Midbrain (tissue), 1 donor: ENCODE results near the gene CHAT.
A peak's percentile ranks its signal among the peaks of the same experiment; 100 is the strongest.
"Not testable (repeated sequence)": the region's sequence is repeated elsewhere in the genome, so short reads cannot be mapped to it uniquely, and the experiment has no call there.

Source experiments
- DNase-seq: peaks from one replicate; lab custom pipeline; 2025; lab: John Stamatoyannopoulos, UW

Gene CHAT

DNA sequence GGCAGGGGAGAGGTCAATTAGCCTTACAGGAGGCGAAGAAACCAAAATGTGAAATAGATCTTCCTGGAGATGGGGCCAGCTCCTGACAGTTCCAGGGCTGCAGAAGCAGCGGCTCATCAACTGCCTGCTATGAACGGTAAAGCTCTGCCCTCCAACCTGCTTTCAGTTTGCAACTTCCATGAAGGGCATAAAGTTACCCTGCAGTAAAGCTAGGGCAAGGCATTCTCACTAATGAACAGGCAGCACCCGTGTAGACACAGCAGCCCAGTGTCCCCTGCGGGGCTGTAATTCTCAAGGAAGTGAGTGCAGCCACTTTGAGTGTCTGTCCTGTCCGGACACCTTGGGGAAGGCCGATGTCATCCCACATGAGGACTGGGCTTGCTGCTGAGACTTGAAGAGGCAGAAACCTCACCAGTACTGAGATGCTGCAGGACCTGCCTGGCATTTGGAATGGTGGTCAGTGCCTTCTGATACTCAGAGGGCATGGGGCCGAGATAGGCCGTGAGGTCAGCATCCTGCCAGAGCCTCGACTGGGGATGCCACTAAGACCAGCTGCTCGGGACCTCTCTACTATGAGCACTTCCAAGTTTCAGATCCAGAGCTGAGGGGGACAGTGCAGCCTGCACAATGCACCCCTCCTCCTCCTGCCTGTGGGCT is 39.6 kb downstream of the CHAT start:
- no peak for DNase-seq

DNA sequence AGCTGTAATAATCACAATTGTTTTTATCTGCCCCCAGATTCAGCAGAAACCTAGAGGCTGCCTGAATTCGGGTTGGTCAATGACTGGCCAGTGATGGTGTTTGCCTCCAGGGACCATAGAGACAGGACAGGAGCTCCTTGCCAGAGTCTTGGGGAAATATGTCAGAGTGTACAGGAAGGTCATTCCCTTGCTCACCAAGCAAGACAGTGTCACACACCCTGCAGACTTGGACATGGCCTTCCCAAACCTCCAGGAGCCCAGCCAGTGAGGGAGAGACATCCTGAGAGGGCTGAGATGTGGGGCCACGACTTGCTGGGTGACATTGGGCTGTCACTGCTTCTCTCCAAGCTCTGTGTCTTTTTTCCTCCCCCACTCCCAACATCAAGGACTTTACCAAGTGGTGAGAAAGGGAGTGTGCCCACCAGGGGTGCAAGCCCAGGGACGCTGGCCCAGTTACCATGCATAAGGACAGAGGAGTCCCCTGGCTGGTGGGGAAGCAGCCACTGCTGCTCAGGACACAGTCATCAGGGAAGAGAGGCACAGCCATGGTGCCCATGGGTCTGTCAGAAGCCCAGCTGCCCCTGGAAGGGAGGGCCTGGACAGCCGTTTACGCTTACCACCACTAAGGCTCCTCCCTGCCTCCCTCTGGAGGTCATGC is 40.3 kb downstream of the CHAT start:
- no peak for DNase-seq

DNA sequence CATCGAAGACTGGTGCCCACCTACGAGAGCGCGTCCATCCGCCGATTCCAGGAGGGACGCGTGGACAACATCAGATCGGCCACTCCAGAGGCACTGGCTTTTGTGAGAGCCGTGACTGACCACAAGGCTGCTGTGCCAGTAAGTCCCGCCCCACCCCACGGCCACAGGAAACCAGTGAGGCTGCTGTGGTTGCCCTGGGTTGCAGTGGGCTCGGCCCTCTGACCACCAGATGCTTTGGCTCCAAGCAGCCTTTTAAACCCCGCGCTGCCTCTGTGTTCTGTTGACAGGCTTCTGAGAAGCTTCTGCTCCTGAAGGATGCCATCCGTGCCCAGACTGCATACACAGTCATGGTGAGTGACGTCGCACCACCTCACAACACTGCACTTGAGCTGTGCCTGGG is 41.3 kb downstream of the CHAT start:
- no peak for DNase-seq

DNA sequence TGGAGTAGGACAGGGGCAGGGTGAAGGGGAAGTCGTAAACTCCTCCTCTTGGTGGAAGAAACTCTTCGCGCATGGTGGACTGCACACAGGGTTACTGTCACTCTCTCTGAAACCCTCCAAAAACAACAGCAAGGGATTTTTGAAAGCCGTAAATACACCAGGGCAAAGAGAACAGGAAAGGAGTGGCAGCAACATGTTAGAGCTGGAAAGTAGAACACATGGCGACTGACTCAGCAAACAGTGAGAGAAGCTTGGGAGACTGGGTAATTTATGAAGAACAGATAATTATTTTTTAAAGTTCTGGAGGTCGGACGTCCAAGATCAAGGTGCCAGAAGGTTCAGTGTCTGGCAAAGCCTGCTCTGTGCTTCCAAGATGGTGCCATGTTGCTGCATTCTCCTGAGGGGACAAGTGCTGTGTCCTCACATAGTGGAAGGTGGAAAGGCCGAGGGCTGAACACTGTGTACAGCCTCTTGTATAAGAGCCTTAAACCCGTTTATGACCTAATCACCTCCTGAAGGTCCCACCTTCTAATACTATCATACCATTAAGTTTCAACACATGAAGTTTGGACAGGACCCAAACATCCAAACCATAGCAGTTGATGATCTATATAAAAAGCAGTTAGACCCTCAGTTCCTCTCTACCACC is 43.1 kb downstream of the CHAT start:
- DNase-seq, result no peak

DNA sequence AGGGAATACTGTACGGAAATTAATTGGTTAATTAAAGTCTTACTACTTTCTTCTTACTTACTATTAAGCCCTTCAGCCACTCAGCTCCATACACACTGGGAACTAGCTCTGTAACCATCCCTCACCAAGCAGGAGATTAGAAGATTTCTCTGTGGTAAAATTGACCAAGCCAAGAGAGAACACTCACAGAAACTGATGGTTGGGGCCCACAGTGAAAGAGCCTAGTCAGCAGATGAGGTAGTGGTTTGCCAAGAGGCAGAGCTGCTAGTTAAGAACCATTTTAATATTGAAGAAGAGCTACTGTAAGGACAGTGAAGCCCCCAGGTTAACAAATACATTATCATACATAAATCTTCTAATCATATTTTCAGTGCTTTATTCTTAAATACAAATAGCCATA is 43.8 kb downstream of the CHAT start:
- DNase-seq, result no peak

DNA sequence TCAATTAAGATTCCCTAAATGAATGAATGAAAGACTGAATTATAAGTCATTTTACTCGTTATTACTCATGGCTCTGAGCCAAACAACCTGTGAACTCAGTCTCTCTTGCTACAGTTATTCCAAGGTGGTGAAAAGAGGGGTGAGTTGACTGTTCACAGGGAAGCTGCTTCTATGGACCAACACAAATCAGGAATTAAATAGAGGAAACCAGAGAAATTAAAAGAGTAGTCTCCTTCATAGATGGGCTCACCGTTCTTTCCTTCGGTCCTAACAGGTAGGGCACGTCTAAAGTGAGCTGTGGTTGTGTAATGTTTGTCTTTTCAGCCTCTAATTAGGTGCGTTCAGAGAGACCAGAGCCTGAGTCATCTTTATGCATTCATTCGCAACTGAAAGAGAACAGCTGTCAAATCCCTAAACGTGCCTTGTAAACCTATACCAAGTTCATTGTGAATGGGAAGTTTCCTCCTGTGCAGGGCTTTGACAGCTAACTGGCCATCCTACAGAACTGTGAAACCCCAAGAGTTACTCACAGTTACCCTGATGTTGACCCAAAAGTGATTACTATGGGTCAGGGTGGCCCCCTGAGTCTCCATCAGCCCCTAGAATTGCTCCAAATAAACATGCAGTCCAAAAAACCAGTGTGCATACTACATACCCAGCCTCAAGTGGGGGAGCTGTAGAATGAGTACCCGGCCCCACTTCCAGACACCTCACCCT is 47.5 kb downstream of the CHAT start:
- no peak for DNase-seq

DNA sequence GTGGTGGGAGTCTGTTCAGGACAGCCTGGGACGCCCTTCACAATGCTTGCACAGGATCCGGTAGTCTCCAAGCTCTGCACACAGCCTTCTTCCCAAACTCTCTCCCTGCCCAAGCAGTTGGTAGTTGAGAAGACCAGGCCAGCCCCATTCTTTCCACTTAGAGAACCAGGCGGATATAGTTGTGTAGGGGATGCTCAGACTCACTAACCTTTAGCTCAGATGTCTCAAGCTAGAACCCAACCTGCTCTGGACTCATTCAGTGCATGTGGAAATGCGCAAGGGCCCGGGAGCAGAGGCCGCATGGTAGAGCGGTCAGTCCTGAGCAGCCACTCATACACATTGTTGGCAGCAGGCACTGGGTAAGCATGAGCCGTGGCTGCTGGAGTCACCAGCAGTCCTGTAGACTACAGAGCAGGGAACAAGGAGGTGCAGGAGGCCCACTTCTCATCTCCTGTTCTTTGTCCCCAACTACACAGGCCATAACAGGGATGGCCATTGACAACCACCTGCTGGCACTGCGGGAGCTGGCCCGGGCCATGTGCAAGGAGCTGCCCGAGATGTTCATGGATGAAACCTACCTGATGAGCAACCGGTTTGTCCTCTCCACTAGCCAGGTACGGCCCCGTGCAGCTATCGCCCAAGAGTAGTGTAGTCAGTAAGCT is 48.5 kb downstream of the CHAT start:
- DNase-seq, result no peak

DNA sequence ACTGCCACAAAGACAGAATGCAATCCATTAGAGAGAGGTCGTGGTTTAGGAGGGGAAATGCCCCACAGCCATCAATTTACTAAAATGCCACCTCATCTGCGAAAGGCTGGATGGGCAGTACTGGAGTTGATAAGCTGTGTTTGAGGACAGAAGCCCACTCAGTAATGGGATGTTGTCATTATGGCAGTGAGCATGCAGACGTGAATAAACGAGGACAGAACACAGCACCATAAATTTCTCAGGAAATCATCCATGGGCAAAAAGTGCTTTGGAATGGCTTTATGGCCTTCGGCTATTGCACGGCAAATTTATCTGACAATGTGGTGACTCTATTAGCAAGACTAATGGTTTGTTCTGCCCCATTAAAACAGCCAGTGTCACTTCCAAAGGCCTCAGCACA is 49.8 kb downstream of the CHAT start:
- no peak for DNase-seq

DNA sequence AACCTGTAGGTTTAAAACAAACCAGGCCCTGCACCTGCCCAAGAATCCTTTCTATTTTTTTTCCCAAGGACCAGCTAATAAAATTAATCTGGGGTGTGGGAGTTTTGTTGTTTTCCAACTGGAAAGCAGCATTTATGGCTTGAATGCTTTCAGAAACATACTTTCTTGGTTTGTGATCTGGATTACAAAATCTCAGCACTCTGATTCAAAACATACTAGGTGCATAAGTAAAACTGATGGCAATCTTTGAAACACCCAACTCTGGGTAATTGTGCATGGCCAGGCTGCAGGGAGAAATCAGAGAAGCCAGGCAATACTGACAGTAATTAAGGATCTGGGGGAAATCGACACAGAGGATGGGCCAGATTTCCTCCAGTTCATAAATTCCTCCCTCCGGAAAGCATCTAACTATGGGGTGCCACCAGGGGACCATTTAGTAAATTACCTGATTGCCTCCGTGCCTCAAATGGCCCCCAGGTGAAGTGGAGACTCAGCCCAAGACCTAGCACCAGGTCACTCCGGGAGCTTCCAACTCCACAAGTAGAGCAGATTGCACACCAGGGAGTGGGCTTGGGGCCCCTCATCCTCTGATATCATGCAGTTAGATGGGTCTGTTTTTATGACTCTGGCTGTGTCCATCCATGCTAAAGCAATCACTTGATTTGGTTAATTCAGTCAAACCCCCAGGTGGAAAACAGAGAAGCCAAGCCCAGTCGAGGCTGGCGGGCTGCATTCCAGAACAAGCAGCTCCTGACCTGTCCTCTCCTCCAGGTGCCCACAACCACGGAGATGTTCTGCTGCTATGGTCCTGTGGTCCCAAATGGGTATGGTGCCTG is 50.4 kb downstream of the CHAT start:
- no peak for DNase-seq

DNA sequence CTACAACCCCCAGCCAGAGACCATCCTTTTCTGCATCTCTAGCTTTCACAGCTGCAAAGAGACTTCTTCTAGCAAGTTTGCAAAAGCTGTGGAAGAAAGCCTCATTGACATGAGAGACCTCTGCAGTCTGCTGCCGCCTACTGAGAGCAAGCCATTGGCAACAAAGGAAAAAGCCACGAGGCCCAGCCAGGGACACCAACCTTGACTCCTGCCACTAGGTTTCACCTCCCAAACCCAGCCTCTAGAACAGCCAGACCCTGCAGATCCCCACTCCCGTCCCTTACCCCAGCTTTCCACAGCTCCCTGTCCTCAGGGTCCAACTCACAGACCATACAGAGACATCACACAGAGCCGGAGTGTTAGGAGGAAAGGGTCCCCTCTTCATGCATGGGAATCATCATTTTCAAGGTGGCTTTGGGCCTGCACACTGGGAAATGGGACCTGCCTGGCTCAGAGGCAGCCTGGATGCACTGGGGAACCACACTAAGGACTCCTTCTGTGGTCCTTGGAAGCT is 51.1 kb downstream of the CHAT start:
- DNase-seq, result no peak

DNA sequence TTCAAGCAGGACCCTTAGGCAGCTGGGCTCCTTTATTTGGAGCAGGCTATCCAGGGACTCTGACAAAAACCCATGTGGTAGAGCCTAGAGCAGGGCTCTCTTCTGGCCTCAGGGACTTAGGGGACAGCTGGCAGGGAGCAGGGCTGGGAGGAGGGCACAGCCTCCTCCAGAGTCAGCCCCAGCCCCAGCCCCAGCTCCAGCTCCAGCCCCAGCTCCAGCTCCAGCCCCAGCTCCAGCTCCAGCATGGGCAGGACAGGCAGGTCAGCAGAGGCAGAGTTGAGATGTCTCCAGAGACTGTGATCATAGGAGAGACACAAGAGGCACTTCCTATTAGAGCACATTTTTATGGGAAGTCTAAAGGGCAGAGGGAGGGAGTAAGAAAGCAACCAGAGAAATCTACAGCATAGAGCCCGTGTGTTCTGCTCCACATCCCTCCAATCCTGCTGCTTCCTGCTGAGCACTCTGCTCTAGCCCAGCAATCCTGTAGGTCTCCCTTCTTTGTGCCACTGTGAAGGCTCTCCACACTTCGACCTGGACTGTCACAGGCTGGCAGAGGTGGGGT is 52.3 kb downstream of the CHAT start:
- no peak for DNase-seq

DNA sequence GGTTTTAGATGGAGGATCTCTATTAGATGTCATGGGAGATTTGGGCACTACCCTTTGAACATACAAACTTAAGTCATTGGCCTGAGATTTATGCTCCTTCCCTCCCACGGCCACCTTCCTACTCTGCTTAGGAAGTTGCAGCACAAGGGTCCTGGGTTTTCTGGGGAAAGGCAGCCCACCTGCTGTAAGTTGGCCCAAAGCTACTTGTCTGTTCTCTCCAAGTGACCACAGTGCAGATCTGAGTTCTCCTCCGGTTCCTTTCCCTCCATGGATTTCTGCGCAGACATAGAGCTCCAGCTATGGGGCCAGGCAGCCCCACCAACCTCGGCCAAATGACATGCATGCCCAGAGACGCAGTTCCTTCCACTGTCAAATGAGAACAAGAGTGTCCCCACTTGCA is 52.8 kb downstream of the CHAT start:
- DNase-seq, result no peak

DNA sequence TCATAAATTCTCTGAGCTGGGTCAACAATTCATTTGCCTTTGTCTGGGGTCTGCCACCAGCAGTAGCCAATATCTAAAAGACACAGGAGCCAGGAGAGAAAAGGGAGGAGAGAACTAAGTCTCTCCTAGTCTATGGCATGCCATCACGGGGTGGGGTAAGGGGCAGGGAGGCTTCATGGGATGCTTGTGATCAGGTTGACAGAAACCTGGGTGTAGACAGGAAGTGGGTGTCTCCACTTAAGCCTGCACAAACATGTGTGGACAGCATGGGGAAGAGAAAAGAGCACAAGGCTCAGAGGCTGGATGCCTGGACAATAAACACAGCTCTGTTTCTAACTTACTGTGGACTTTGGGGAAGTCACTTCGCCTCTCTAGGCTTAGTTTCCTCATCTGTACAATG is 54.2 kb downstream of the CHAT start:
- DNase-seq, result no peak

DNA sequence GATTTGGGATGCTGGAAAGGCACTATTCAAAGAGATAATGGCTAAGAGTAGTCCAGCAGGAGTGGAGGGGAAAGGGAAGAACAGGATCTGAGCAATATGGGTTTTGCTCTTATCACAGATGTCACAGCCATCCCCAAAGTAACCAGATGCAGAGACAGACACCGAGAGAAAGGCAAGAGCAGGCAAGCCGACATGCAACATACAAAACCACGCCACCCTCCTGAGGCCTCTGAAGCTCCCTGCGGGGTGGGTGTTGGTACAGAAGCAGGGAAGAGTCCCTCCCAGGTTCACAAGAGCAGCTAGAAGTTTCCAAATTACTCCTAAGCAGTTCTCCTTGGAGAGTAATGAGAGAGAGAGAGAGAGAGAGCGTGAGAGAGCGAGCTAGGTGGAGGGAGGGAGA is 54.8 kb downstream of the CHAT start:
- no peak for DNase-seq

DNA sequence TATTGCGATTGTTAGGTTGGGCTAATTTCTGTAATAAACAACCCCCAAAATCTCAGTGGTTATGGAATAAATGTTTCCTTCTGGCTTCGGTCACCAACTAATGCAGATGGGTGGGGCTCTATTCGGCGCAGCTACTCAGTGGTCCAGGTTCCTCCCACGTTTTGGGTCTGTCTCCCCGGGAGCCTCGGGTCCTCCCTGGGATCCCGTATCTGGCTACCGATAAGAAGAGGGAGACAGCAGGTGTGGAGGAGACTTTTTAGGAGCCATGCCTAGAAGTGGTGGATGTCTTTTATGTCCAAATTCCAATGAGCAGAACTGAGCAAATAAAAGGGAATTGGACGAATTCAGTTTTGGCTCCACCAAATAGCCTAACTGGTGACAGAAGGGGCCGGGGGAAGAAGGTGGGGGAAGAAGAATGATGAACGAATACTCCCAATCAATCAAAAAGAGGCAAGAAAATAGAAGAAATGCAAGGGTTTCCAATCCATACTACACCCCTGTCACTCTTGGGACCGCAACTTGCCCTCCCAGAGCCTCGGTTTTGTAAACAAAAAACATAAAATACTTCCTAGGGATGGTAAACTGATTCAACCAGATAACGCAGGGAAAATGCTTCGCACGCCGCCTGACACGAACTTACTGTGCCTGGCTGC is 65.1 kb downstream of the CHAT start:
- no peak for DNase-seq

DNA sequence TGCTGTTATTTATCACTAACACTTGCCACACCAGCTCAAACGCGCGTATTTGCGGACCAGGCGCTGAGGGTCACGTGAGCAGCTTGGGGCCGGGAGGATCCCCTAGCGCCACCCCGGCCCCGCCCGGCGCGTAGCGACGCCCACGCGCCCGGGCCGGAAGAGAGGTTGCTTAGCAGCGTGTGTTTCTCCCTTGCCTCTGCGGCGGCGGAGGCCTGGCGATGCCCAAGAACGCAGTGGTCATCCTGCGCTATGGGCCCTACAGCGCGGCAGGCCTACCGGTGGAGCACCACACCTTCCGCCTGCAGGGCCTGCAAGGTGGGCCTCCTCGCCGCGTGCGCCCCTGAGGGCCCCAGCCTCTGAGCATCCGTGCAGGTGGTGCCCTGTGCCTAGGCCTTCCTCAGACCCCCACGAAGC is 65.7 kb downstream of the CHAT start, which contains the start of gene C10orf53:
TSS of gene C10orf53 (plus strand) at position 172 of the 414 bp plus-strand sequence. CDS start at position 219, 47 bp downstream.
- peak; percentile 34 for DNase-seq

DNA sequence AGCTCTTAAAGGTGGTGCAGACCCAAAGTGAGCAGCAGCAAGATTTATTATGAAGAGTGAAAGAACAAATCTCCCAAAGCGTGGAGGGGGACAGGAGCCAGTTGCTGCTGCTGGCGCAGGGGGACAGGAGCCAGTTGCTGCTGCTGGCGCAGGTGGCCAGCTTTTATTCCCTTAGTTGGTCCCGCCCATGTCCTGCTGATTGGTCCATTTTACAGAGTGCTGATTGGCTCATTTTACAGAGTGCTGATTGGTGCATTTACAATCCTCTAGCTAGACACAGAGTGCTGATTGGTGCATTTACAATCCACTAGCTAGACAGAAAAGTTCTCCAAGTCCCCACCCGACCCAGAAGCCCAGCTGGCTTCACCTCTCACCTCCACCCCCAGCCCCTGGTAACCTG is 68.6 kb downstream of the CHAT start:
- not testable (repeated sequence) for DNase-seq

DNA sequence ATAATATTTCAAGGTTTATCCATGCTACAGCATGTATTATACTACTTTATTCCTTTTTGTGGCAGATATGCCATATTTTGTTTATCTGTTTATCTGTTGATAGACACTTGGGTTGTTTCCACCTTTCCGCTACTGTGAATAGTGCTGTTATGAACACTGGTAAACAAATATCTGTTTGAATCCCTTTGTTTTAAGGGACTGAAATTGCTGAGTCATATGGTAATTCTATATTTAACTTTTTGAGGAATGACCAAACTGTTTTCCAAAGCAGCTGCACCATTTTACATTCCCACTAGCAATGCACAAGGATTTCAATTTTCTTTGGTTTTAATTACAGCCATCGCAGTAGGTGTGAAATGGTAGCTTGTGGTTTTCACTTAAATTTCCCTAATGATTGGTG is 69.0 kb downstream of the CHAT start:
- no peak for DNase-seq

DNA sequence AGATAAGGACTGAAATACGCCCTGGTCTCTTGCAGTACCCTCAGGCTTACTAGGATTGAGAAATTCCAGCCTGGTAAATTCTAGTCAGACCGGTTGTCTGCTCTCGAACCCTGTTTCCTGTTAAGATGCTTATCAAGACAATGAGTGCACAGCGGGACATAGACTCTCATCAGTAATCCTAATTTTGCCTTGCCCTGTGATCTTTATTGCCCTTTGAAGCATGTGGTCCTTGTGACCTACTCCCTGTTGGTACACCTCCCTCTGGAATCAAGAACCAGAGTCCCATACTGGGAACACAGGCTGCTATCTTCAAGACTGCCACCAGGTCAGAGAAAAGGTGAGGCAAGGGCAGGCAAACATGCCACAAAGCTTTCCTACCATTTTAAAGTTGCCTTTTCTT is 72.8 kb downstream of the CHAT start:
- no peak for DNase-seq

DNA sequence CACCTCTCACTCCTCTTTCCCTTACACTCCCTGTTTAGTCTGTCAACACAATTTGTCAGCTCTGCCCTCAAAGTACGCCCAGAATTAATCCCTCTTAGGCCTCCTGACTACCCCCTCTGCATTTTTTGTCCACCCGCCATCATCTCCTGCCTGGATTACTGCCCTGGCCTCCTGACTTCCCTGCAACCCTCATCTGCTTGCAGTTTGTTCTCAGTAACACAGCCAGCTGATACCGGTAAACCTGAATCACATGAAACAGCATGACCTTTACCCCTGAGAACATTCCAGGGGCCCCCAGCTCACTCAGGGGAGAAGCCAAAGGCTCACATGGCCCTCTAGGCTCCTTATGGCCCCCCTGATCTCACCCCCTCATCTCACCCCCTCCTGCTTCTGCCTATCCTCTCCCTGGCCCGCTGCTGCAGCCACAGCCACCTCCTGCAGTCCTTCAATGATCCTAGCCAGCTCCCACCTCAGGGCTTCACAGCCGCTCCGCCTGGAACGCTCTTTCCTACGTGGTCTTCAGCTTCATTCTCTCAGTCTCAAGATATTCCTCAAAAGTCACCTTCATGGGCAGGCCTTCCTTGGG is 74.5 kb downstream of the CHAT start:
- DNase-seq, result no peak
